B cell (primary cell): ENCODE data around the gene NUDT1. TPM values are rescaled to one million over a fixed set of nuclear protein-coding genes. Genes with fewer than 3 reads are reported as not detected.

Experiments
- ATAC-seq: fragments of 200-7000 bp; cut with Tn5 transposase; one replicate; pipeline ENCODE4 v1.10.0; 2021; ENCODE audit warnings: low read depth, mild to moderate bottlenecking, moderate number of reproducible peaks, moderate library complexity
- CTCF ChIA-PET: fragments of 350-600 bp; sonication (Branson Sonifier 250); formaldehyde crosslinking; loops from one replicate; lab custom pipeline; 2021; ENCODE audit warnings: antibody characterized with exemption, inconsistent platforms; lab: Charles Lee
- POLR2A ChIA-PET: fragments of 350-600 bp; sonication (Branson Sonifier 250); formaldehyde crosslinking; loops from one replicate; lab custom pipeline; 2021; ENCODE audit warnings: antibody characterized with exemption; lab: Charles Lee
- DNase-seq: peaks from one replicate; pipeline ENCODE4 v3.0.0; 2013
- H2AFZ ChIP-seq: 2 replicates; pipeline ENCODE4 v1.6.1; 2012; ENCODE audit warnings: mild to moderate bottlenecking, low read depth, low read length; ENCODE audit not compliant: insufficient read depth, poor library complexity, severe bottlenecking
- H3K27ac ChIP-seq, 2 donors: 1 replicate in 1 of 2; 2 replicates in 1 of 2; pipeline ENCODE4 v1.5.1; 2012 to 2013; ENCODE audit warnings: low read length in 2 of 2, mild to moderate bottlenecking in 2 of 2, moderate library complexity in 1 of 2
- H3K27me3 ChIP-seq, 4 experiments: fragments of 200-600 bp in 1 of 4; sonication (generic) in 1 of 4; replicated peaks in 1 of 4; 1 replicate in 2 of 4; 2 replicates in 2 of 4; pipeline versions ENCODE4 v1.6.1 to v1.7.0; 2013 to 2016; ENCODE audit warnings: low read length in 3 of 4, mild to moderate bottlenecking in 2 of 4, mixed read lengths in 1 of 4, moderate library complexity in 1 of 4; ENCODE audit not compliant: insufficient read depth in 4 of 4, control insufficient read depth in 3 of 4; ENCODE audit errors: control extremely low read depth in 1 of 4
- H3K36me3 ChIP-seq, 2 experiments: replicated peaks in 1 of 2; 1 replicate in 1 of 2; 2 replicates in 1 of 2; pipeline versions ENCODE4 v1.6.1 to v1.7.1; 2013; ENCODE audit warnings: low read length in 1 of 2; ENCODE audit not compliant: insufficient read depth in 2 of 2, control insufficient read depth in 1 of 2; ENCODE audit errors: control extremely low read depth in 1 of 2, extremely low read depth in 1 of 2
- H3K4me1 ChIP-seq, 2 donors: fragments of 200-600 bp in 1 of 2; sonication (generic) in 1 of 2; 1 replicate in 1 of 2; 2 replicates in 1 of 2; pipeline versions ENCODE4 v1.5.1 to v1.6.1; 2013 to 2017; ENCODE audit warnings: low read length in 2 of 2; ENCODE audit not compliant: control insufficient read depth in 2 of 2, insufficient read depth in 2 of 2
- H3K4me2 ChIP-seq: replicated peaks from 2 replicates; pipeline ENCODE3; 2012; ENCODE audit warnings: mild to moderate bottlenecking, low read depth, low read length; ENCODE audit not compliant: poor library complexity, severe bottlenecking
- H3K4me3 ChIP-seq, 5 experiments: fragments of 200-600 bp in 1 of 5; sonication (generic) in 1 of 5; 1 replicate in 3 of 5; 2 replicates in 2 of 5; pipeline versions ENCODE4 v1.5.1 to v1.7.0; 2011 to 2016; ENCODE audit warnings: low read length in 4 of 5, mild to moderate bottlenecking in 4 of 5, low read depth in 2 of 5, control low read depth in 1 of 5, moderate library complexity in 1 of 5; ENCODE audit not compliant: insufficient read depth in 1 of 5; ENCODE audit errors: control extremely low read depth in 1 of 5, extremely low read depth in 1 of 5
- H3K79me2 ChIP-seq: fragments of 200-600 bp; sonication (generic); one replicate; pipeline ENCODE4 v1.6.0; 2016; ENCODE audit warnings: low read length; ENCODE audit not compliant: control insufficient read depth, insufficient read depth
- H3K9ac ChIP-seq: fragments of 200-600 bp; sonication (generic); 2 replicates; pipeline ENCODE4 v1.6.1; 2017; ENCODE audit warnings: mild to moderate bottlenecking, low read length, moderate library complexity
- H3K9me3 ChIP-seq, 3 donors: one replicate each; pipeline versions ENCODE4 v1.6.1 to v1.7.1; 2013; ENCODE audit warnings: low read length in 2 of 3; ENCODE audit not compliant: control insufficient read depth in 2 of 3, insufficient read depth in 1 of 3; ENCODE audit errors: control extremely low read depth in 1 of 3
- H4K20me1 ChIP-seq: 2 replicates; pipeline ENCODE4 v1.6.0; 2012; ENCODE audit warnings: mild to moderate bottlenecking, low read length; ENCODE audit not compliant: insufficient read depth, control insufficient read depth, poor library complexity, severe bottlenecking
- H3K27ac Mint-ChIP-seq: one replicate; pipeline ENCODE4 v1.8.0; 2021; ENCODE audit warnings: mixed read lengths
- H3K27me3 Mint-ChIP-seq: one replicate; pipeline ENCODE4 v1.8.0; 2021; ENCODE audit warnings: mixed read lengths
- H3K4me1 Mint-ChIP-seq: one replicate; pipeline ENCODE4 v1.8.0; 2021; ENCODE audit warnings: mixed read lengths
- H3K4me3 Mint-ChIP-seq: one replicate; pipeline ENCODE4 v1.8.0; 2021; ENCODE audit warnings: mixed read lengths
- H3K9me3 Mint-ChIP-seq: one replicate; pipeline ENCODE4 v1.8.0; 2022; ENCODE audit warnings: mixed read lengths; ENCODE audit not compliant: insufficient read depth
- EZH2 ChIP-seq: IDR thresholded peaks from 2 replicates; pipeline ENCODE4 v1.6.1; 2012; ENCODE audit warnings: borderline replicate concordance, low read depth, mild to moderate bottlenecking, moderate library complexity, low read length; ENCODE audit not compliant: insufficient read depth, poor library complexity, severe bottlenecking
- WGBS: methylation state at CpG from one replicate; pipeline ENCODE4 v1.1.5; 2013; ENCODE audit warnings: missing lambda C conversion rate; ENCODE audit not compliant: insufficient coverage; 5-methylcytosine and 5-hydroxymethylcytosine counted together
- intact Hi-C: fragments of 100-400 bp; cut with micrococcal nuclease; formaldehyde crosslinking; loops from one replicate; pipeline ENCODE4 v1.10.0; 2022
- polyA plus RNA-seq: library from polyadenylated mRNA; depleted of rRNA; stranded (reverse); fragments of >200 nt; gene quantifications from 2 replicates; pipeline ENCODE4 v1.2.3, GENCODE V29; 2012
- total RNA-seq, 2 donors: library from RNA; stranded (reverse); fragments of 120-200 nt in 1 of 2; gene quantifications; 1 replicate in 1 of 2; 2 replicates in 1 of 2; pipeline versions ENCODE4 v1.2.3 to v1.2.4, GENCODE V29; 2013 to 2022
- TF ChIP-seq, protein P1 (sequence below): fragments of 200-600 bp; IDR thresholded peaks from one replicate; pipeline ENCODE4 v1.8.0; 2022; ENCODE audit warnings: antibody characterized with exemption, mild to moderate bottlenecking

NUDT1 gene
- total and polyA plus RNA-seq, 2 donors (not counting 1 experiment from before 2014, with no cell fraction given), result 21.1 to 22.9 TPM

DNA sequence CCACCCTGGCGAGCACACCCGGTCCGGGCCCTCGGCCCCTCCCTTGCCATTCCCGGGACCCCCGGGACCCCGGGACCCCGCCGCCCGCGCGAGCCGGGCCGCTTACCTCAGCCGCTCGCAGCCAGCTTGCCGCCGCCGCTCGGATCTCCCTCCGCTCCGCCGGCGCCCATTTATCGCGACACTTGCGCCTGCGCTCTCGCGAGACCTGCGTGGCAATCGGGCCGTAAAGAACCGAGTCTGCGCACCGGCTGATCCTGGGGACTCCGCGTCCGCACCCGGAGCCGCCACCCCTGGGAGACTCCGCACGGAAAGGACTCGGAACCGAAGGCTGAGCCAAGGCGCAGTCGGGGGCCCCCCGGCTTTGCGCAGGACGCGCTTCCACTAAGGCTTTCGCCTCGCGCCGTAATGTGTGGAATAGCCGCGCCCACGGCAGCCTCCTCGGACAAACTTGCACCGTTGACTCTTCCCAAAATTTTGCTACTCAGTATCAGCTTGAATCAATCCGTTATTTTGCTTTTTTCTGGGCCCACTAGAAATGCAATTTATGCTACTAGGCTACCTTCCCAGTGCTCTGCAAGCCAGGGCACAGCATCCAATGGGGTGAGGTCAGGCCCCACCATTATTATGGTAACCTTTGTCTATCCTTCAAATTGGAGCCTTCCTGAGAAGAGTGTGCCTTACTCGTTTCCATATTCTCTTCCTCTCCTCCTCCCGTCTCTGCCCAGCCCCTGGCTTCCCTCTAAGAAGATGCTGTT is 9.1 kb upstream of the NUDT1 start, which contains the start of gene MAD1L1:
Gene MAD1L1 (minus strand): TSS at position 180 of the 755 bp plus-strand sequence. CDS start 2,812 bp downstream, outside the sequence.
- Mint-ChIP-seq H3K4me3 (peak within 1 kb of the TSS; percentile 91), H3K9me3 (no peaks in the 10 kb centered on the region), H3K27ac (peak within 1 kb of the TSS; percentile 87), H3K4me1 (peaks cover 51% of the 10 kb centered on the region), H3K27me3 (no peaks in the 10 kb centered on the region)
- Histone ChIP-seq H3K9me3 (peaks cover 0 to 5% (median 0%) of the 10 kb centered on the region in 3 donors), H4K20me1 (no peaks in the 10 kb centered on the region), H3K79me2 (peaks cover 67% of the 10 kb centered on the region), H3K9ac (peak within 1 kb of the TSS; percentile 98), H3K27ac (peak within 1 kb of the TSS; percentile 72 to 76), H3K36me3 (peaks cover 1 to 28% of the 10 kb centered on the region in 2 experiments), H3K4me3 (peak within 1 kb of the TSS; percentile 84 to 100 (median 93)), H3K27me3 (no peaks in the 10 kb centered on the region), H3K4me1 (peaks cover 34 to 43% of the 10 kb centered on the region in 2 donors), H2AFZ (peak within 1 kb of the TSS; percentile 100), H3K4me2 (peak within 1 kb of the TSS; percentile 96)
- ChIA-PET CTCF (interaction anchor here (0.8 to 1.9 kb wide), 4 partner anchors 9 to 162 kb away, joined by 3 to 15 read pairs (median 4); partner anchors contain the start of genes MRM2 and NUDT1), POLR2A (no interaction called here)
- intact Hi-C loops, result loop anchor here (1.0 to 10.0 kb wide), 3 partner anchors 28 to 658 kb away; partner anchors contain the start of gene PSMG3
- TF ChIP-seq EZH2, result no peak
- TF ChIP-seq, protein P1, sequence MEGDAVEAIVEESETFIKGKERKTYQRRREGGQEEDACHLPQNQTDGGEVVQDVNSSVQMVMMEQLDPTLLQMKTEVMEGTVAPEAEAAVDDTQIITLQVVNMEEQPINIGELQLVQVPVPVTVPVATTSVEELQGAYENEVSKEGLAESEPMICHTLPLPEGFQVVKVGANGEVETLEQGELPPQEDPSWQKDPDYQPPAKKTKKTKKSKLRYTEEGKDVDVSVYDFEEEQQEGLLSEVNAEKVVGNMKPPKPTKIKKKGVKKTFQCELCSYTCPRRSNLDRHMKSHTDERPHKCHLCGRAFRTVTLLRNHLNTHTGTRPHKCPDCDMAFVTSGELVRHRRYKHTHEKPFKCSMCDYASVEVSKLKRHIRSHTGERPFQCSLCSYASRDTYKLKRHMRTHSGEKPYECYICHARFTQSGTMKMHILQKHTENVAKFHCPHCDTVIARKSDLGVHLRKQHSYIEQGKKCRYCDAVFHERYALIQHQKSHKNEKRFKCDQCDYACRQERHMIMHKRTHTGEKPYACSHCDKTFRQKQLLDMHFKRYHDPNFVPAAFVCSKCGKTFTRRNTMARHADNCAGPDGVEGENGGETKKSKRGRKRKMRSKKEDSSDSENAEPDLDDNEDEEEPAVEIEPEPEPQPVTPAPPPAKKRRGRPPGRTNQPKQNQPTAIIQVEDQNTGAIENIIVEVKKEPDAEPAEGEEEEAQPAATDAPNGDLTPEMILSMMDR, result no peak
- DNase-seq, result peak; percentile 93
- ATAC-seq, result peak; percentile 69
- WGBS, result under 1% methylated on average over 61 of the region's 63 CpGs
